Neural cell (in vitro differentiated cells): ENCODE data around the gene AKIRIN1.

Experiments used
- EP300 ChIP-seq: fragments of 450-650 bp; conservative IDR thresholded peaks from 2 replicates; pipeline ENCODE4 v1.6.1; 2014; ENCODE audit warnings: antibody characterized with exemption, mild to moderate bottlenecking, moderate library complexity; ENCODE audit not compliant: poor library complexity, severe bottlenecking
- EZH2 ChIP-seq: fragments of 200-600, 300-800 bp; shearing (Covaris generic), sonication (generic); IDR thresholded peaks from 2 replicates; pipeline ENCODE4 v1.6.1; 2014; ENCODE audit warnings: antibody characterized with exemption, low read length, borderline replicate concordance, mild to moderate bottlenecking; ENCODE audit not compliant: insufficient read depth, poor library complexity, severe bottlenecking
- POLR2AphosphoS5 ChIP-seq: IDR thresholded peaks from 2 replicates; pipeline ENCODE4 v1.6.1; 2012
- SMC3 ChIP-seq: fragments of 450-650 bp; conservative IDR thresholded peaks from 2 replicates; pipeline ENCODE4 v1.6.1; 2014; ENCODE audit warnings: antibody characterized with exemption, mild to moderate bottlenecking, moderate library complexity; ENCODE audit not compliant: poor library complexity
- TAF1 ChIP-seq: IDR thresholded peaks from 2 replicates; pipeline ENCODE4 v1.6.1; 2012; ENCODE audit warnings: low read depth
- TF ChIP-seq, protein P1 (sequence below): fragments of 450-650 bp; IDR thresholded peaks from 2 replicates; pipeline ENCODE4 v1.5.1; 2014; ENCODE audit warnings: antibody characterized with exemption, mild to moderate bottlenecking, moderate library complexity; ENCODE audit not compliant: poor library complexity, severe bottlenecking

DNA sequence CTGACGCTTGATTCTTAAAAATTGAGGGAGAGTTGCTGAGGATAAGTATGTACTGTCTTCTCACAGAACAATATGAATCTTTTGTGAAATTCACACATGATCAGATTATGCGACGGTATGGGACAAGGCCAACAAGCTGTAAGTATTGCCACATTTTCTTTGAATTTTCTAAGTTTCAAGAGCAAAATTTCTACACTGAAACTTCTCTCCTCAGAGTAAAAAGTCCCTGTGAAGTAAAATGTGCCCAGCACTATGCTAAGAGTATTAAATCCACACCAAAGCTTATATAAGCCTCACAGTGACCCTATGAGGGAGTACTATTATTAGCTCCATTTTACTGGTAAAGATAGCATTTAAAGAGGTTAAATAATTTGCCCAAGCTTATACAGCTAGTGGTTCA lies 12.2 kb downstream of the AKIRIN1 start:
- TF ChIP-seq TAF1 (no peak), EP300 (no peak), EZH2 (no peak), SMC3 (no peak), POLR2AphosphoS5 (no peak)
- TF ChIP-seq, protein P1, sequence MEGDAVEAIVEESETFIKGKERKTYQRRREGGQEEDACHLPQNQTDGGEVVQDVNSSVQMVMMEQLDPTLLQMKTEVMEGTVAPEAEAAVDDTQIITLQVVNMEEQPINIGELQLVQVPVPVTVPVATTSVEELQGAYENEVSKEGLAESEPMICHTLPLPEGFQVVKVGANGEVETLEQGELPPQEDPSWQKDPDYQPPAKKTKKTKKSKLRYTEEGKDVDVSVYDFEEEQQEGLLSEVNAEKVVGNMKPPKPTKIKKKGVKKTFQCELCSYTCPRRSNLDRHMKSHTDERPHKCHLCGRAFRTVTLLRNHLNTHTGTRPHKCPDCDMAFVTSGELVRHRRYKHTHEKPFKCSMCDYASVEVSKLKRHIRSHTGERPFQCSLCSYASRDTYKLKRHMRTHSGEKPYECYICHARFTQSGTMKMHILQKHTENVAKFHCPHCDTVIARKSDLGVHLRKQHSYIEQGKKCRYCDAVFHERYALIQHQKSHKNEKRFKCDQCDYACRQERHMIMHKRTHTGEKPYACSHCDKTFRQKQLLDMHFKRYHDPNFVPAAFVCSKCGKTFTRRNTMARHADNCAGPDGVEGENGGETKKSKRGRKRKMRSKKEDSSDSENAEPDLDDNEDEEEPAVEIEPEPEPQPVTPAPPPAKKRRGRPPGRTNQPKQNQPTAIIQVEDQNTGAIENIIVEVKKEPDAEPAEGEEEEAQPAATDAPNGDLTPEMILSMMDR, result no peak
